ENCODE data around the gene EIF2B5. TPM values are rescaled to one million over a fixed set of nuclear protein-coding genes. Genes with fewer than 3 reads are reported as not detected.
A peak's percentile ranks its signal among the peaks of the same experiment; 100 is the strongest.
"Not testable (repeated sequence)": the region's sequence is repeated elsewhere in the genome, so short reads cannot be mapped to it uniquely, and the experiment has no call there.

Gene EIF2B5
- total RNA-seq: 75.6 and 75.9 TPM in 2 replicates

GRCh38 chr3:184135149-184135910 lies at the start of gene EIF2B5:
TSS of gene EIF2B5 (plus strand) at chr3:184135358. CDS start at chr3:184135386, 28 bp downstream.
- intact Hi-C loops (cut with micrococcal nuclease): loop anchor here (1.0 to 10.0 kb wide), 11 partner anchors 20 to 498 kb away; partner anchors contain the start of genes ABCC5, ABCF3, AP2M1 and DVL3

GRCh38 chr3:184085389-184085852 lies 49.7 kb upstream of the EIF2B5 start:
- DNase-seq (ENCODE audit: low spot score): no peak
- Mint-ChIP-seq H3K27ac (no peak overlapping the region), H3K9me3 (peaks cover 19% of the 10 kb centered on the region), H3K4me3 (no peak overlapping the region), H3K4me1 (ENCODE audit: low read depth) (peaks cover 8% of the 10 kb centered on the region), H3K27me3 (ENCODE audit: insufficient read depth) (no peaks in the 10 kb centered on the region), H3K36me3 (ENCODE audit: low read depth) (peaks cover 3% of the 10 kb centered on the region)
- intact Hi-C loops (cut with micrococcal nuclease): no loop called here

More at GRCh38 chr3:184135149-184135910, at the start of gene EIF2B5:
- peaks cover 31% of the 10 kb centered on the region for H3K4me1 Mint-ChIP-seq (ENCODE audit: low read depth)
- peak within 1 kb of the TSS; percentile 92 for H3K4me3 Mint-ChIP-seq
- peak within 1 kb of the TSS; percentile 85 for H3K27ac Mint-ChIP-seq
- peak; percentile 83 for DNase-seq (ENCODE audit: low spot score)
- H3K27me3 Mint-ChIP-seq (ENCODE audit: insufficient read depth): no peaks in the 10 kb centered on the region
- H3K9me3 Mint-ChIP-seq: no peaks in the 10 kb centered on the region
- peaks cover 9% of the 10 kb centered on the region for H3K36me3 Mint-ChIP-seq (ENCODE audit: low read depth)

GRCh38 chr3:184092199-184092598 lies 43.0 kb upstream of the EIF2B5 start:
- Mint-ChIP-seq H3K27me3 (ENCODE audit: insufficient read depth) (peaks cover 9% of the 10 kb centered on the region), H3K36me3 (ENCODE audit: low read depth) (no peaks in the 10 kb centered on the region), H3K4me3 (no peak overlapping the region), H3K27ac (no peak overlapping the region), H3K9me3 (peaks cover 18% of the 10 kb centered on the region), H3K4me1 (ENCODE audit: low read depth) (no peaks in the 10 kb centered on the region)
- intact Hi-C loops (cut with micrococcal nuclease): no loop called here
- DNase-seq (ENCODE audit: low spot score): no peak

GRCh38 chr3:184096811-184097383 lies 38.3 kb upstream of the EIF2B5 start, which contains the start of gene HTR3E:
TSS of gene HTR3E (plus strand) at chr3:184097064. CDS start at chr3:184097530, 466 bp downstream.
- DNase-seq (ENCODE audit: low spot score): no peak
- intact Hi-C loops (cut with micrococcal nuclease): no loop called here
- Mint-ChIP-seq H3K4me1 (ENCODE audit: low read depth) (no peaks in the 10 kb centered on the region), H3K4me3 (no peak within 1 kb of the TSS), H3K27ac (no peak within 1 kb of the TSS), H3K9me3 (peaks cover 10% of the 10 kb centered on the region), H3K27me3 (ENCODE audit: insufficient read depth) (peaks cover 9% of the 10 kb centered on the region), H3K36me3 (ENCODE audit: low read depth) (no peaks in the 10 kb centered on the region)

- Mint-ChIP-seq H3K9me3 (peaks cover 4% of the 10 kb centered on the region), H3K4me3 (no peak overlapping the region), H3K4me1 (ENCODE audit: low read depth) (no peaks in the 10 kb centered on the region), H3K27ac (no peak overlapping the region), H3K27me3 (ENCODE audit: insufficient read depth) (peaks cover 9% of the 10 kb centered on the region), H3K36me3 (ENCODE audit: low read depth) (no peaks in the 10 kb centered on the region)
- DNase-seq (ENCODE audit: low spot score): no peak
- intact Hi-C loops (cut with micrococcal nuclease): no loop called here
Observed at GRCh38 chr3:184097556-184097955, 37.6 kb upstream of the EIF2B5 start.

GRCh38 chr3:184099806-184100686 lies 35.1 kb upstream of the EIF2B5 start:
- H3K9me3 Mint-ChIP-seq: no peaks in the 10 kb centered on the region
- intact Hi-C loops (cut with micrococcal nuclease): no loop called here
- H3K27me3 Mint-ChIP-seq (ENCODE audit: insufficient read depth): peaks cover 4% of the 10 kb centered on the region
- DNase-seq (ENCODE audit: low spot score): no peak
- H3K36me3 Mint-ChIP-seq (ENCODE audit: low read depth): no peaks in the 10 kb centered on the region
- H3K4me1 Mint-ChIP-seq (ENCODE audit: low read depth): no peaks in the 10 kb centered on the region
- H3K27ac Mint-ChIP-seq: no peak overlapping the region
- no peak overlapping the region for H3K4me3 Mint-ChIP-seq

GRCh38 chr3:184110316-184110725 lies 24.8 kb upstream of the EIF2B5 start:
- Mint-ChIP-seq H3K4me3 (no peak overlapping the region), H3K36me3 (ENCODE audit: low read depth) (no peaks in the 10 kb centered on the region), H3K27me3 (ENCODE audit: insufficient read depth) (peaks cover 16% of the 10 kb centered on the region), H3K4me1 (ENCODE audit: low read depth) (no peaks in the 10 kb centered on the region), H3K9me3 (no peaks in the 10 kb centered on the region), H3K27ac (no peak overlapping the region)
- no peak for DNase-seq (ENCODE audit: low spot score)
- intact Hi-C loops (cut with micrococcal nuclease): no loop called here

GRCh38 chr3:184116017-184116416 lies 19.1 kb upstream of the EIF2B5 start:
- H3K36me3 Mint-ChIP-seq (ENCODE audit: low read depth): no peaks in the 10 kb centered on the region
- no peaks in the 10 kb centered on the region for H3K4me1 Mint-ChIP-seq (ENCODE audit: low read depth)
- peaks cover 21% of the 10 kb centered on the region for H3K27me3 Mint-ChIP-seq (ENCODE audit: insufficient read depth)
- H3K9me3 Mint-ChIP-seq: no peaks in the 10 kb centered on the region
- intact Hi-C loops (cut with micrococcal nuclease): no loop called here
- no peak overlapping the region for H3K27ac Mint-ChIP-seq
- H3K4me3 Mint-ChIP-seq: no peak overlapping the region
- DNase-seq (ENCODE audit: low spot score): no peak

GRCh38 chr3:184117636-184118035 lies 17.5 kb upstream of the EIF2B5 start:
- Mint-ChIP-seq H3K4me3 (no peak overlapping the region), H3K36me3 (ENCODE audit: low read depth) (no peaks in the 10 kb centered on the region), H3K4me1 (ENCODE audit: low read depth) (no peaks in the 10 kb centered on the region), H3K27me3 (ENCODE audit: insufficient read depth) (peaks cover 24% of the 10 kb centered on the region), H3K27ac (no peak overlapping the region), H3K9me3 (no peaks in the 10 kb centered on the region)
- intact Hi-C loops (cut with micrococcal nuclease): no loop called here
- no peak for DNase-seq (ENCODE audit: low spot score)

GRCh38 chr3:184121031-184121430 lies 14.1 kb upstream of the EIF2B5 start:
- H3K27ac Mint-ChIP-seq; DNase-seq (ENCODE audit: low spot score); H3K27me3 Mint-ChIP-seq (ENCODE audit: insufficient read depth); H3K36me3 Mint-ChIP-seq (ENCODE audit: low read depth); intact Hi-C loops (cut with micrococcal nuclease); H3K9me3 Mint-ChIP-seq; H3K4me1 Mint-ChIP-seq (ENCODE audit: low read depth); H3K4me3 Mint-ChIP-seq: not testable (repeated sequence)

GRCh38 chr3:184126006-184126405 lies 9.2 kb upstream of the EIF2B5 start:
- no peaks in the 10 kb centered on the region for H3K4me1 Mint-ChIP-seq (ENCODE audit: low read depth)
- DNase-seq (ENCODE audit: low spot score): no peak
- H3K27ac Mint-ChIP-seq: no peak overlapping the region
- H3K36me3 Mint-ChIP-seq (ENCODE audit: low read depth): no peaks in the 10 kb centered on the region
- intact Hi-C loops (cut with micrococcal nuclease): no loop called here
- peaks cover 7% of the 10 kb centered on the region for H3K27me3 Mint-ChIP-seq (ENCODE audit: insufficient read depth)
- no peaks in the 10 kb centered on the region for H3K9me3 Mint-ChIP-seq
- no peak overlapping the region for H3K4me3 Mint-ChIP-seq

GRCh38 chr3:184129012-184129411 lies 6.1 kb upstream of the EIF2B5 start:
- Mint-ChIP-seq H3K4me1 (ENCODE audit: low read depth) (peaks cover 8% of the 10 kb centered on the region), H3K9me3 (no peaks in the 10 kb centered on the region), H3K27ac (no peak overlapping the region), H3K4me3 (no peak overlapping the region), H3K36me3 (ENCODE audit: low read depth) (no peaks in the 10 kb centered on the region), H3K27me3 (ENCODE audit: insufficient read depth) (peaks cover 3% of the 10 kb centered on the region)
- DNase-seq (ENCODE audit: low spot score): no peak
- intact Hi-C loops (cut with micrococcal nuclease): no loop called here

All from activated T-helper 1 cell treated with anti-CD3 and anti-CD28 coated beads, Interleukin-12 subunit alpha, Interleukin-12 subunit beta, Interleukin-2, Interleukin-4 antibody, amounts not matched to agents 30 ng/mL and 10 ng/mL and 1 ng/mL, durations not matched to agents 14 hours and 24 hours and 36 hours (primary cell).